EH (cell line): ENCODE data around the gene ITGA11.
A peak's percentile ranks its signal among the peaks of the same experiment; 100 is the strongest.

Source experiments
- DNase-seq: peaks from one replicate; pipeline ENCODE4 v3.0.0-alpha.2; 2015; ENCODE audit warnings: low read depth

The ITGA11 gene

DNA sequence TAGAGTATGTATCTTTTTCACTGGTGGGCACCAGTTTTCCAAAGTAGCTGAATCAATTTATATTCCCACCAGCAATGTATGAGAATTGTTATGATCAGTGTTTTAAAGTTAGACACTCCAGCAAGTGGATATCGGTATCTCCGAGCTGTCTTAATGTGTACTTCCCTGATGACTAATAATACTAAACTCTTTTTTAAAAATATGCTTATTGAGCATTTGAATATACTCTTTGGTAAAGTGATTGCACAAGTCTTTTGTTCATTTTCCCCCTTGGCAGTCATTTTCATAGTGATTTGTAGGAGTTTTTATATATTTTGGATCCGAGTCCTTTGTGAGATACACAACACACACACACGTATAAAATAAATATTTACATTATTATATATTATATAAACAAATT is 166.9 kb downstream of the ITGA11 start:
- DNase-seq: no peak

DNA sequence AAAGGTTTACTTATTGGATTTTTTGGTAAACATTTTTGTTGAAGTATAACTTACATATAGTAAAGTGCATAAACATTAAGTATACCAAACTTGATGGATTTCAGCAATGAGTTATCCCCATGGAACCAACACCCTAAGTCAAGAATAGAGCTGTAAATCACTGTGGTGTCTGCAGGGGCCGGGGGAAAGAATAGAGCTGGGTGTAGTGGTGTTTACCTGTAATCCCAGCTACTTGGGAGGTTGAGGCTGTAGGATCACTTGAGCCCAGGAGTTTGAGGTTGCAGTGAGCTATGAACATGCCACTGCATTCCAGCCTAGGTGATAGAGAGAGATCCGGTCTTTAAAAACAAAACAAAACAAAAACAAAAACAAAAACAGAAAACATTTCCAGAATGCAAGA is 167.7 kb downstream of the ITGA11 start:
- DNase-seq: no peak

DNA sequence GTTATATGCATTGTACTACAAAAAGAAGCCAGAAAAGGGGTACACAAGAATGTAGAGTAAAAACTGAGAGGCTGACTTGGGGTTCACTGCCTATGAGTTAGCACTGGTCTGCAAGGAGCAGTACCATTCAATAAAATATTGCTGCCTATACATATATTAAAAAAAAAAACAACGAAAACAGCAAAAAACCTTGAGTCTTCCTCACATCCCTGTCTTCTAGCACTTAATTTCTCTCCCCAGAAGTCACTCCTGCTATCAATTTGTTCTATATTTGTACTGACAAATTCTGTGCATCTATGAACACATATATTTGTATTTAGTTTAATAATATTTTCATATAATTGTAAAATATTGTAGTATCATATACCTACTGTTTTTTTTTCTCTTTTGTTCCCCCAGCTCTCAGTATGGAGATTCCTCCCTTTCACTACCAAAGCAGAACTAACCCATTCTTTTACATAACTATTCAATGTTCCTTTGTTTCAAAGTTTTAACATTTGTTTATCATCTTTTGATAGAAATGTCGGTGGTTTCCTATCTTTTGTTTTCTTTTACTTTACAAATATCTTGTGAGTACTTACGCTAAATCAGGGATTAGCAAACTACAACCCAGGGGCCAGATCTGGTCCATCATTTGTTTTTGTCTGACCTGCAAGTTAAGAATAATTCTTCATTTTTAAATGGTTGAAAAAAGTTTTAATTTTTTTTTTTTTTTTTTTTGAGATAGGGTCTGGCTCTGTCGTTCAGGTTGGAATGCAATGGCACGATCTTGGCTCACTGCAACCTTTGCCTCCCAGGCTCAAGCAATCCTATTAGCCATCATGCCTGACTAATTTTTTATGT is 169.2 kb downstream of the ITGA11 start:
- no peak for DNase-seq

DNA sequence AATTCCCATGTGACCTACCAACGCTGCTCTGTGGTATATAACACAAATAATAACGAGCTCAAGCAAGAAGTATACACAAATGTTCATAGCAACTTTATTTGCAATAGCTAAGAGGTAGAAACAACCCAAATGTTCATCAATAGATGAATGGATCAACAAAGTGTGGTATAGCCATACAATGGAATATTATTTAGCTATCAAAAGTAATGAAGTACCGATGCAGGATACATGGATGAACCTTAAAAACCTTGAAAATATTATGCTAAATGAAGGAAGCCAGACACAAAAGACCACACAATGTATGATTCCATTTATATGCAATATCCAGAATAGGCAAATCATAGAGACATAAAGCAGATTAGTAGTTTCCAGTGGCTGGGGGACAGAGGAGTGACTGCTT is 170.0 kb downstream of the ITGA11 start:
- no peak for DNase-seq

DNA sequence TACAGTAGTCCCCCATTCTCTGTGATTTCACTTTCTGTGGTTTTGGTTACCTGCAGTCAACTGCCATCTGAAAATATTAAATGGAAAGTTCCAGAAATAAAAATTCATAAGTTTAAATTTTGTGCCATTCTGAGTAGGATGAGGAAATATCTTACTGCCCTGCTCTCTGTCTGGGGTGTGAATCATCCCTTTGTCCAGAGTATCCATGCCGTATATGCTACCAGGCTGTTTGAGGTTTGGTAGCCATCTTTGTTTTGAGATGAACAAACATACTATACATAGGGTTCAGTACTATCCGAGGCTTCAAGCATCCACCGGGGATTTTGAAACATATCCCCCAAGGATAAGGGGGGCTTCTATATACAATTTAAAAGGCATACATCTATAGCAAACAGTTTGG is 170.7 kb downstream of the ITGA11 start:
- no peak for DNase-seq

DNA sequence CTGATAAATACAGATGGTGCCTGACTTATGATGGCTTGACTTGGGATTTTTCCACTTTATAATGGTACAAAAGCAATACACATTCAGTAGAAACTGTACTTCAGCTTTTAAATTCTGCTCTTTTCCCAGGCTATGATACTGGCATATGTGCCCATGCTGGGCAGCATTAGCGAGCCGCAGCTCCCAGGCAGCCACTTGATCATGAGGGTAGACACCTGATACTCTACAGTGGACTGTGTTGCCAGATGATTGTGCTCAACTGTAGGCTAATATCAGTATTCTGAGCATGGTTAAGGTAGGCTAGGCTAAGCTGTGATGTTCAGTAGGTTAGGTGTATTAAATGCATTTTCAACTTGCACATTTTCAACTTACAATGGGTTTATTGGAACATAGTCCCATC is 172.1 kb downstream of the ITGA11 start:
- no peak for DNase-seq

DNA sequence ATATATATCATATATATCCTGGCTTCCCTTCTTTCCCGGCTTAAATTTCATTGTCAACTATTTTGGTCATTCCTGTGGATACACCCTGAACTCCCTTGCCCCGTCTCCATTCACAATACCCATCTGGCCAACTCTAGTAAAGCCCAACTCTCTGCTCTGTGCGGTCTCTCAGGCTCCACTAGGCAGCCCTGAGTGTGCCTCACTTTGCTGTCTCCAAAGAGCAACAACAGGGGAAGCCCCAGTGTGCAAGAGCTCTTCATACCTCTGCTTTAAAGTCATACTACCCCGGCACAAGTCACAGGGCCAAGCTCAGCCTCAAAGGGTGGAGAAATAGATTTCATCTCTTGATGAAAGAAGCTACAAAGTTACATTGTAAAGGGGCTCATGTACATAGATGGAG is 173.3 kb downstream of the ITGA11 start:
- peak; percentile 51 for DNase-seq

DNA sequence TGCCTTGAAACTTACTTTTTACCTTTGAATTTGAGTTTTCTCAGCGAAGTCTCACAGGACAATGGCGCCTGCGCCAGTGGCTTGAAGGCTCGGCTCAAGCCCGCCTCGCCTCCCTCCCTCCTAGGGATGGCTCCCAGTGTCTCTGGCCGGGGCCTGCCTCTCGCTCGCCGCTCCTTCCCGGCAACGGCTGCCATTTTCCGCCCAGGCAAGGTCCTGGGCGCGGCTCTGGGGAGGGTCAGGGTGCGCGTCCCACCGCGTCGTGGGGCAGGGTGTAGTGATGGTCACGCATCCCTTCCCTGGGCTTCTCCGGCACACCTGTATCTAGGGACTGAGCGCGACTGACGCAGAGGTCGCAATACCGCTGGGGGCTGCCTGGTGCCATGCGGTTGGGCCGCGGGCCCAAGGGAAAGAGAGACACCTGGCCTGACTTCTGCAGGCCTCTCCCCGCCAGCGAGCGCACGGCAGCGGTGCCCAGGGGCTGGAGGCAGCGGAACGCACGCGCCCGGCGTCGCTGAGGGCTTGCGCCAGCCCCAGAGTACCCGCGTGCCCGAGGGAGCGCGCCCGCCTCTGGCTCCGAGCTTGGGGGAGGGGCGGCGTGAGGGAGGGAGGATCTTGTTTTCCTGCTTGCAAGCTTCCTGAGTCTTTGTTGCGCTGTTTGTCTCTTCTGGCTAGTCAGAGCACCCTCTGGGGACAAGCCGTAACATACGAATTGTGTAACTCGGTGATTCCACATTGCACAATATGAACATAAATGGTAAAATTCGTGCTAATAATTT is 175.1 kb downstream of the ITGA11 start:
- DNase-seq: peak; percentile 88

DNA sequence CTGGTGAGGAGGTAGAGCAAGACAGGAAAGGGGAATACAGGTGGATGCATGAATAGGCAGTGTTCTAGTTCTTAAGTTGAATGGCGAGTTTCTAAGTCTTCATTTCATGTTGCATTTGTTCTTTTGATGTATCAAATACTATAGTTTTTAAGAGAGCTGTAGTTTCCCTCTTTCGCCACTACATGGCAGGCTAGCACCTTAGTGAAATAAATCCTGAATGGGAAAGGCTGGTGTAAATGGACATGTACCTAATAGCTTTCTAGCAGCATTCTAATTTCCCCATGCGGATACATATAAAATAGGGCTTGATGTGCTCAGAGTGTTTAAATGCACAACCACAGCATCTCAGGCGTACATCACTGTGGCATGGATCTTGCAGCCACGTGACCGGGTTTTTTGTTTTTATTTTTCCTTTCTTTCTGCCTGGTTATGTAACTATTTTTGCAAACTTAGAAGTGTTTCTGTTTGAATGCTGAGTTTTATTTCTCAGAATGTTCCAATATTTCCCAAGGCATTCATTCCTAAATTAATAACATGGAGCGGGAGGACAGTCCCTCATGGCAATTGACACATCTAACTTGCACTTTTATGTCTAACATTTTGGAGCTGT is 178.9 kb downstream of the ITGA11 start:
- DNase-seq: peak; percentile 81

DNA sequence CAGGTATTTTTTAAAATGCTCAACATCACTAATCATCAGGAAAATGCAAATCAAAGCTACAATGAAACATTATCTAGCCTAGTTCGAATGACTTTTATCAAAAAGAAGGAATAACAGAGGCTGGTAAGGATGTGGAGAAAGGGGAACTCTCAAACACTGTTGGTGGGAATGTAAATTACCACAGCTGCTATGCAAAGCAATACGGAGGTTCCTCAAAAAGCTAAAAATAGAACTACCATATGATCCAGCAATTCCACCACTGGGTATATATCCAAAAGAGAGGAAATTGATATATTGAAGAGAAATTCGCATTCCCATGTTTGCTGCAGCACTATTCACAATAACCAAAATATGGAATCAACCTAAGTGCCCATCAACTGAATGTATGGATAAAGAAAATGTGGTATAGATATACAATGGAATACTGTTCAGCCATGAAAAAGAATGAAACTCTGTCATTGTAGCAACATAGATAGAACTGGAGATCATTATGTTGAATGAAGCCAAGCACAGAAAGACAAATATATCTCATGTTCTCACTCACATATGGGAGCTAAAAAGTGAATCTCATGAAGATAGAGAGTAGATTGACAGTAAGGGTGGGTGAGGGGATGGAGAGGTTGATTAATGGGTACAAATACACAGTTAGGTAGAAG is 182.8 kb downstream of the ITGA11 start:
- DNase-seq: no peak
